ENCODE data around the gene MTHFD2.

The MTHFD2 gene

DNA sequence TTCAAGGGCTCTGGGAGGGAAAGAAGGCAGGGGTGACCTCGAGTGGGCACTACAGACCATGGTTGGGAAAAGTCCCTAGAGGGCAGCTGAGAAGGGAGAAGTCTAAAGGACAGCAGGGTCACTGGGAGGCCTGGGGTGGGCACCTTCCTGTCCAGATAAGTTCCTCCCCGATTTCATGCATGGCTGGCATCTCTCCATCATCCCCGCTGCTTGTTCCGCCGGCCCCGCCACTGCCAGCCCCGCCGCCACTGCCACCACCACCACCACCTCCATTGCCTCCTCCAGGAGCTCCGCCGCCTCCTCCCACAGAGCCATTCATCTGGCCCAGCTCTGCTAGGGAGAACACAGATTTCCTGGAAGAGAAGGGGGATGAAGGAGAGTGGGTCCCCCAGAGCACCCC, 53.6 kb downstream of the MTHFD2 start:
- Histone ChIP-seq H3K4me3 (ENCODE audit: low read depth in 1 of 2, low read length in 1 of 2) (no peak overlapping the region), H3K9me3 (no peaks in the 10 kb centered on the region), H3K36me3 (no peaks in the 10 kb centered on the region), H3K4me1 (ENCODE audit: control insufficient read depth in 1 of 2, insufficient read depth in 1 of 2, low read depth in 1 of 2, low read length in 1 of 2) (no peaks in the 10 kb centered on the region), H3K27me3 (no peaks in the 10 kb centered on the region), H3K27ac (no peak overlapping the region)
- TF ChIP-seq, protein P1, sequence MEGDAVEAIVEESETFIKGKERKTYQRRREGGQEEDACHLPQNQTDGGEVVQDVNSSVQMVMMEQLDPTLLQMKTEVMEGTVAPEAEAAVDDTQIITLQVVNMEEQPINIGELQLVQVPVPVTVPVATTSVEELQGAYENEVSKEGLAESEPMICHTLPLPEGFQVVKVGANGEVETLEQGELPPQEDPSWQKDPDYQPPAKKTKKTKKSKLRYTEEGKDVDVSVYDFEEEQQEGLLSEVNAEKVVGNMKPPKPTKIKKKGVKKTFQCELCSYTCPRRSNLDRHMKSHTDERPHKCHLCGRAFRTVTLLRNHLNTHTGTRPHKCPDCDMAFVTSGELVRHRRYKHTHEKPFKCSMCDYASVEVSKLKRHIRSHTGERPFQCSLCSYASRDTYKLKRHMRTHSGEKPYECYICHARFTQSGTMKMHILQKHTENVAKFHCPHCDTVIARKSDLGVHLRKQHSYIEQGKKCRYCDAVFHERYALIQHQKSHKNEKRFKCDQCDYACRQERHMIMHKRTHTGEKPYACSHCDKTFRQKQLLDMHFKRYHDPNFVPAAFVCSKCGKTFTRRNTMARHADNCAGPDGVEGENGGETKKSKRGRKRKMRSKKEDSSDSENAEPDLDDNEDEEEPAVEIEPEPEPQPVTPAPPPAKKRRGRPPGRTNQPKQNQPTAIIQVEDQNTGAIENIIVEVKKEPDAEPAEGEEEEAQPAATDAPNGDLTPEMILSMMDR (IDR thresholded peaks at IDR 0.05) = no peak

DNA sequence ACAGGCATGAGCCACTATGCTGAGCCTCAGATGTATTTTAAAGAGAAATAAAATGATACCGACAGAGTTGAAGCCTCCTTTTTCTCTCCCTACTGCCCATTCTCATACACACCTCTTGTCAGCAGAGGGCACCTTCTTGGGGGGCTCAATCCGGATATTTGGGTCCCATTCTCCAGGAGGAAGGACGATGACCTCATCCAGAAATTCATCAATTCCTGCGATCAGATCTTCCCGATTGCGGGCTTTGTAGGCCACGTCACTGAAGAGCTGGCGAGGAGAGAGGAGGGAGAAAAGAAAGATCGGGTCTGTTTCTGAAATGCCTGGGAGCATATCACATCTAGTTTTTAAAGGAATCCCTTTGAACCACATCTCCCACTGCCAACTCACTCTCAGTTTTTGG, 54.4 kb downstream of the MTHFD2 start:
- Histone ChIP-seq H3K9me3 (no peaks in the 10 kb centered on the region), H3K27ac (no peak overlapping the region), H3K4me1 (ENCODE audit: control insufficient read depth in 1 of 2, insufficient read depth in 1 of 2, low read depth in 1 of 2, low read length in 1 of 2) (no peaks in the 10 kb centered on the region), H3K27me3 (no peaks in the 10 kb centered on the region), H3K4me3 (ENCODE audit: low read depth in 1 of 2, low read length in 1 of 2) (no peak overlapping the region), H3K36me3 (no peaks in the 10 kb centered on the region)
- TF ChIP-seq, protein P1 (IDR thresholded peaks at IDR 0.05) = no peak

DNA sequence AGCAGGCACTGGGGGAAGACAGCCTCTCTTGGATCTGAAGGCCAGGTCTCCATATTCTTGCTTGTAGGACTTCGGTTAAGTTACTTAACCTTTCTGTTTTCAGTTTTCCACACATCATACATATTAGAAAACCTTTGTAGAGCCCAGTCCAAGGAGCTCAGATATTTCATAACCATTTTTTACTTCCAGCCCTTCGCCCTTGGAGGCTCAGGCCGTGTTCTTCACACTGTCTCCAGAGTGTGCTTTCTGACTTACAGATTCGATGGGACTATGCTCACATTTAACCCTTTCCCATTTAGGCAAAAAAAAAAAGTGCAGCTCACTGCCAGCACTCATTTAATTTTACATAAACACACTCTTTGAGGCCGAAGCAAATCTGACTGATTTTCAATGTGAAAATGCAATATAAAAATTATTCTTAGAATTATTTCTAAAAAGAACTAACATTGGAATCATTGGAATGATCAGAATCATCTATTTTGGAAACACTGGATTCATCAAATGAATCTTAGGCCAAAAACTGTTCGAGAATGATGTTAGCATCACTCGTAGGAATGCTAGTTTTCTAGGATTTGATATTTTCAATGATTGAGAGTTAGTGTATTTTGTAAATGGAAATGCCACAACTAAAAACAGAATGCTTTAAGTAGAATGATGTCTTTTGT, 55.0 kb downstream of the MTHFD2 start:
- Histone ChIP-seq H3K27me3 (no peaks in the 10 kb centered on the region), H3K4me1 (ENCODE audit: control insufficient read depth in 1 of 2, insufficient read depth in 1 of 2, low read depth in 1 of 2, low read length in 1 of 2) (no peaks in the 10 kb centered on the region), H3K4me3 (ENCODE audit: low read depth in 1 of 2, low read length in 1 of 2) (no peak overlapping the region), H3K9me3 (no peaks in the 10 kb centered on the region), H3K27ac (no peak overlapping the region), H3K36me3 (no peaks in the 10 kb centered on the region)
- TF ChIP-seq, protein P1 (IDR thresholded peaks at IDR 0.05) = no peak

DNA sequence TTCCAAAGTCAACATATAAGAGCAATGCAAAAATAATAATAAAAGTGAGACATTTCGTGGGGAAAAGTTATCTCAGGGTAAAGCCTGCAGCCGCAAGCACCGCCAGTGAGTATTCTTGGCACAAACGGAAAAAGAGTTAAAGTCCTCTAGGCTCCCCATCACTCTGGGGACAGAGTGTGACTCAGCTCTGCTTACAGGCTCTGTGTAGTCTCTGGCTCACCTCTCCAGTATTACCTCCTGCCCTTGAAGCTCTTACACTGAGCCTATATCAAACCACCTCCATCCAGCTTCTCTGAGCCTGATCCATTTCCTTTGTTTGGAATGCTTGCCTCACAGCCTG, 55.5 kb downstream of the MTHFD2 start:
- Histone ChIP-seq H3K27ac (no peak overlapping the region), H3K36me3 (no peaks in the 10 kb centered on the region), H3K4me3 (ENCODE audit: low read depth in 1 of 2, low read length in 1 of 2) (no peak overlapping the region), H3K27me3 (no peaks in the 10 kb centered on the region), H3K9me3 (no peaks in the 10 kb centered on the region), H3K4me1 (ENCODE audit: control insufficient read depth in 1 of 2, insufficient read depth in 1 of 2, low read depth in 1 of 2, low read length in 1 of 2) (no peaks in the 10 kb centered on the region)
- TF ChIP-seq, protein P1 (IDR thresholded peaks at IDR 0.05) = no peak

DNA sequence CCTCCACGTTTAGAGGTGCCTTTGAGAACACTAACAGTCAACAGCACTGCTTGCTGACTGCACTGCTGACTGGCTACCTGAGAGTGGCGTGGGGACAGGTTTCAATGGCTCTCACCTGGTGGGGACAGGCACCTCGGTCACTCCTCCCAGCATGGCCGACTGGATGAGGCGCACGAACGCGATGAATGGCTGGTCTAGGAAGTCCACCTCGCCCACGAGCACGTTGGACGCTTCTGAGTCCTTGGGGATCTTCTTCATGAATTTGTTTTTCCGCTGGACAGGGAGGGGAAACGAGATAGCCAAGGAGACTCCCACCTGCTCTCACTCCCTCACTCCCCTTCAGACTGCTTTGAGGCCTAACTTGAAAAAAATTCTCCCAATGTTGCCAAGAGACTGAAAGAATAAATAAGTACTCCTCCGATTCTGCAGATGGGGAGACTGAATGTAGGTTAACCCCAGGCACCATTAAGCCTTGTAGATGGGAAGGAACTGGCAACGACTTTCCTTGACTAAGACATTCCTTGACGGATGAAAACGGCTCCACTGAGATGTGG, 57.3 kb downstream of the MTHFD2 start:
- no peaks in the 10 kb centered on the region for H3K27me3 ChIP-seq

More for the DNA sequence above, 57.3 kb downstream of the MTHFD2 start:
- TF ChIP-seq, protein P1 (IDR thresholded peaks at IDR 0.05) = no peak
- Histone ChIP-seq H3K27ac (no peak overlapping the region), H3K4me3 (ENCODE audit: low read depth in 1 of 2, low read length in 1 of 2) (no peak overlapping the region), H3K9me3 (no peaks in the 10 kb centered on the region), H3K4me1 (ENCODE audit: control insufficient read depth in 1 of 2, insufficient read depth in 1 of 2, low read depth in 1 of 2, low read length in 1 of 2) (no peaks in the 10 kb centered on the region), H3K36me3 (no peaks in the 10 kb centered on the region)
